ENCODE results near the gene C1orf159.

The C1orf159 gene

GRCh38 chr1:1050577-1051052, 65.3 kb downstream of the C1orf159 start:
- TF ChIP-seq GATA2 (IDR thresholded peaks at IDR 0.05; ENCODE audit: low read depth, low read length) (no peak), GATA3 (IDR thresholded peaks at IDR 0.05; ENCODE audit: low read depth, low read length) (no peak)

DNA sequence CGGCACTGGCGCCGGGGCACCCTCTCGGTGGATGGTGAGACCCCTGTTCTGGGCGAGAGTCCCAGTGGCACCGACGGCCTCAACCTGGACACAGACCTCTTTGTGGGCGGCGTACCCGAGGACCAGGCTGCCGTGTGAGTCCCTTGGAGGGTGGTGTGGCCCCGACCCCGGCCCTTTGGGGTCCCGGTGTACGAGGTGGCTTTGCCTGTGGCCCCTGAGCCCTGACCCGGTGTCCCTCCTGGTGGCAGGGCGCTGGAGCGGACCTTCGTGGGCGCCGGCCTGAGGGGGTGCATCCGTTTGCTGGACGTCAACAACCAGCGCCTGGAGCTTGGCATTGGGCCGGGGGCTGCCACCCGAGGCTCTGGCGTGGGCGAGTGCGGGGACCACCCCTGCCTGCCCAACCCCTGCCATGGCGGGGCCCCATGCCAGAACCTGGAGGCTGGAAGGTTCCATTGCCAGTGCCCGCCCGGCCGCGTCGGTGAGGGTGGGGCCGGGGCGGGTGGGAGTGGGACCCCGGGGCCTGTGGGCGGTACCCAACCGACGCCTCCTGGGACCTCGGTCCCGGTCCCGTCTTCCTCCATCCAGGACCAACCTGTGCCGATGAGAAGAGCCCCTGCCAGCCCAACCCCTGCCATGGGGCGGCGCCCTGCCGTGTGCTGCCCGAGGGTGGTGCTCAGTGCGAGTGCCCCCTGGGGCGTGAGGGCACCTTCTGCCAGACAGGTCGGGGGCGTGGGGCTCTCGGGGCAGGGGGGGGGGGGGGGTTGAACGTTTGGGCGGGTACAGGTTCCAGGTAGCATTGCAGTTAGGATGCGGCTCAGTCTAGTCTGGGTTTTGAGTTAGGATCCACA, 66.3 kb downstream of the C1orf159 start:
- TF ChIP-seq GATA2 (IDR thresholded peaks at IDR 0.05; ENCODE audit: low read depth, low read length): no peak
- no peak for TF ChIP-seq GATA3 (IDR thresholded peaks at IDR 0.05; ENCODE audit: low read depth, low read length)

- no peak for TF ChIP-seq GATA2 (IDR thresholded peaks at IDR 0.05; ENCODE audit: low read depth, low read length)
These were observed 67.1 kb downstream of the C1orf159 start for GRCh38 chr1:1048765-1049164.

- TF ChIP-seq GATA3 (IDR thresholded peaks at IDR 0.05; ENCODE audit: low read depth, low read length) (no peak), GATA2 (IDR thresholded peaks at IDR 0.05; ENCODE audit: low read depth, low read length) (no peak)
These were observed 67.9 kb downstream of the C1orf159 start for GRCh38 chr1:1047963-1048362.

- TF ChIP-seq GATA2 (IDR thresholded peaks at IDR 0.05; ENCODE audit: low read depth, low read length) (no peak), GATA3 (IDR thresholded peaks at IDR 0.05; ENCODE audit: low read depth, low read length) (no peak)
These were observed 68.5 kb downstream of the C1orf159 start for GRCh38 chr1:1047407-1047806.

GRCh38 chr1:1046767-1047166, 69.1 kb downstream of the C1orf159 start:
- TF ChIP-seq GATA3 (IDR thresholded peaks at IDR 0.05; ENCODE audit: low read depth, low read length) (no peak), GATA2 (IDR thresholded peaks at IDR 0.05; ENCODE audit: low read depth, low read length) (no peak)

GRCh38 chr1:1046243-1046642, 69.6 kb downstream of the C1orf159 start:
- no peak for TF ChIP-seq GATA3 (IDR thresholded peaks at IDR 0.05; ENCODE audit: low read depth, low read length)
- no peak for TF ChIP-seq GATA2 (IDR thresholded peaks at IDR 0.05; ENCODE audit: low read depth, low read length)

- TF ChIP-seq GATA2 (IDR thresholded peaks at IDR 0.05; ENCODE audit: low read depth, low read length) (no peak), GATA3 (IDR thresholded peaks at IDR 0.05; ENCODE audit: low read depth, low read length) (no peak)
These were observed 70.8 kb downstream of the C1orf159 start for GRCh38 chr1:1045129-1045528.

- no peak for TF ChIP-seq GATA3 (IDR thresholded peaks at IDR 0.05; ENCODE audit: low read depth, low read length)
- no peak for TF ChIP-seq GATA2 (IDR thresholded peaks at IDR 0.05; ENCODE audit: low read depth, low read length)
These were observed 71.3 kb downstream of the C1orf159 start for GRCh38 chr1:1044455-1045078.

GRCh38 chr1:1043921-1044320, 72.0 kb downstream of the C1orf159 start:
- no peak for TF ChIP-seq GATA3 (IDR thresholded peaks at IDR 0.05; ENCODE audit: low read depth, low read length)
- TF ChIP-seq GATA2 (IDR thresholded peaks at IDR 0.05; ENCODE audit: low read depth, low read length): no peak

DNA sequence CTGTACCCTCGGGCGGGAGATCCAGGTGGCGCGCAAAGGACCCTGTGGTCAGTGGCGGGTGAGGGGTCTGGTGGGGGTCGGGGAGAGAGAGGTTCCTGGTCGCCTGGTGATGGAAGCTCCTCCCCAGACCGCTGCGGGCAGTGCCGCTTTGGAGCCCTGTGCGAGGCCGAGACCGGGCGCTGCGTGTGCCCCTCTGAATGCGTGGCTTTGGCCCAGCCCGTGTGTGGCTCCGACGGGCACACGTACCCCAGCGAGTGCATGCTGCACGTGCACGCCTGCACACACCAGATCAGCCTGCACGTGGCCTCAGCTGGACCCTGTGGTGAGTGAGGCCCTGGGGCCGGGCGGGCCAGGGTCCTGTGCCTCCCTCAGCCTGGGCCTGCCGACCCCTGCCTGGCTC, 72.5 kb downstream of the C1orf159 start:
- TF ChIP-seq GATA2 (IDR thresholded peaks at IDR 0.05; ENCODE audit: low read depth, low read length): no peak
- no peak for TF ChIP-seq GATA3 (IDR thresholded peaks at IDR 0.05; ENCODE audit: low read depth, low read length)

DNA sequence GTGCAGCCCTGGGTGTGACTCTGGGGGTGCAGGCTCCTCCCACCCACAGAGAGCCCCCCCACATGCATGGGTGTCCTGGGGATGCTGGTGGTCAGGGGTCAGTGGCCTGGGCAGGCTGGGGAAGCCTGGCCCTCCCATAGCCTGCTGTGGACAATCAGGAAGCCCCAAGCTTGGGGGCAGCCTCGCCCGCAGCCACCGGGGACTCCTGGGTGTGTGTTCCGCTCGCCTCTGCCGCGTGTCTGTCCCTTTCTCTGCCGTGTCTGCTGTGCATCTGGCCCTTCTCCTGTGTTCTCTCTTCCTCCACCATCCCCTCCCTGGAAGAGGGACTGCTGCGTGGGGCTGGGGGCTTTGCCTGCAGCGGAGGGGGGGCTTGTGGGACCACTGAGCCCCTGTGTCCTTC, 73.1 kb downstream of the C1orf159 start:
- TF ChIP-seq GATA3 (IDR thresholded peaks at IDR 0.05; ENCODE audit: low read depth, low read length): no peak
- no peak for TF ChIP-seq GATA2 (IDR thresholded peaks at IDR 0.05; ENCODE audit: low read depth, low read length)

- no peak for TF ChIP-seq GATA3 (IDR thresholded peaks at IDR 0.05; ENCODE audit: low read depth, low read length)
- no peak for TF ChIP-seq GATA2 (IDR thresholded peaks at IDR 0.05; ENCODE audit: low read depth, low read length)
These were observed 74.0 kb downstream of the C1orf159 start for GRCh38 chr1:1041873-1042272.

GRCh38 chr1:1041092-1041523, 74.8 kb downstream of the C1orf159 start:
- TF ChIP-seq GATA2 (IDR thresholded peaks at IDR 0.05; ENCODE audit: low read depth, low read length) (no peak), GATA3 (IDR thresholded peaks at IDR 0.05; ENCODE audit: low read depth, low read length) (no peak)

All from SH-SY5Y (cell line).